HL-60 (cell line): ENCODE measurements around the gene IGLL5.

Source experiments
- DNase-seq, 2 experiments: peaks; one replicate each; pipeline ENCODE4 v3.0.0-alpha.2; 2010 to 2020; ENCODE audit warnings: low read depth in 1 of 2, low spot score in 1 of 2
- H3K27ac ChIP-seq: fragments of 250-450 bp; sonication (Bioruptor Pico); replicated peaks from 2 replicates; pipeline ENCODE4 v1.5.1; 2020; ENCODE audit warnings: mild to moderate bottlenecking, moderate library complexity
- H3K27me3 ChIP-seq: fragments of 250-450 bp; sonication (Bioruptor Pico); 2 replicates; pipeline ENCODE4 v1.5.1; 2021; ENCODE audit warnings: mild to moderate bottlenecking, moderate library complexity; ENCODE audit not compliant: insufficient read depth, poor library complexity, severe bottlenecking
- H3K4me3 ChIP-seq: replicated peaks from 2 replicates; pipeline ENCODE4 v1.5.1; 2011; ENCODE audit warnings: mild to moderate bottlenecking, control low read depth, low read length; ENCODE audit not compliant: insufficient read depth
- CTCF ChIP-seq: IDR thresholded peaks from one replicate; pipeline ENCODE4 v1.5.1; 2011; ENCODE audit warnings: low read length, control low read depth, inconsistent platforms; ENCODE audit not compliant: insufficient read depth
- GABPA ChIP-seq: IDR thresholded peaks from 2 replicates; pipeline ENCODE4 v1.6.1; 2012; ENCODE audit warnings: low read depth
- POLR2AphosphoS5 ChIP-seq: IDR thresholded peaks from 2 replicates; pipeline ENCODE4 v1.6.1; 2012; ENCODE audit warnings: low read depth
- SPI1 ChIP-seq: IDR thresholded peaks from 2 replicates; pipeline ENCODE4 v1.6.1; 2012; ENCODE audit warnings: low read depth, mild to moderate bottlenecking, borderline replicate concordance
- TF ChIP-seq, protein P1 (sequence below): IDR thresholded peaks from 2 replicates; pipeline ENCODE4 v1.6.1; 2012; ENCODE audit warnings: low read depth; ENCODE audit not compliant: insufficient replicate concordance

IGLL5 gene

GRCh38 chr22:22923930-22924329 is 36.3 kb downstream of the IGLL5 start:
- no peak for TF ChIP-seq POLR2AphosphoS5
- no peak for TF ChIP-seq SPI1
- no peak for TF ChIP-seq CTCF
- DNase-seq = no peak
- Histone ChIP-seq H3K4me3 (no peak overlapping the region), H3K27me3 (no peaks in the 10 kb centered on the region), H3K27ac (no peak overlapping the region)

DNA sequence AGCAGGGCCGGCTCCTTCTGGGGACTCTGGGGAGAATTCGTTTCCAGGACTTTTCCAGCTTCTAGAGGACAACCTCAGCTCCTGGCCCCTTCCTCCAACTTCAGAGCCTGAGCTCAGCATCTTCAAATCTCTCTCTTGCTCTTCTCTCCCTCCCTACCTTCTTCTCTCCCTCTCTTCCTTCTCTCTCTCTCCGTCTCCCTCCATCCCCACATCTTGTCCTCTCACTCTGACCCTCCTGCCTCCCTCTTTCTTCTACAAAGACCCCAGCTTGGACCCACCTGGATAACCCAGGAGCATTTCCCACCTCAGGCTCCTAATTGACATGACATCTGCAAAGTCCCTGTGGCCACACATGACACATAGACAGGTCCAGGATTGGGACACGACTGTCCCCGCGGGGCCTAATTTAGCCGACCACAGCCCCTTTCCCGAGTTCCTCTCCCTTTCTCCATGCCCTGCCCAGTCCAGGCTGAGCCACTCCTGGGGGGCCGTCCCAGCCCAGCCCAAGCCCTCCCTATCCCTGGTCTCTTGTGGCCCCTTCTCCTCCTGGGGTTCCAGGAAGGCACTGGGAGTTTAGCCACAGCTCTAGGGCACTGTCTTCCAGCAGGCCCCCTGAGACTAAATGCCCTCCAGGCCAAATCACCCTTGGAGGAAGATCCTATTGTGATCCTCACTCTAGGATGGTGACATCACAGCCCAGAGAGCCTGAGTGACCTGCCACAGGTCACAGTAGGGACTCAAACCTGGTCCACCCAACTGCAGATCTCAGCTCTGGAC is 36.9 kb downstream of the IGLL5 start:
- H3K27me3 ChIP-seq = no peaks in the 10 kb centered on the region
- no peak for TF ChIP-seq GABPA
- no peak for TF ChIP-seq POLR2AphosphoS5
- no peak for TF ChIP-seq SPI1
- TF ChIP-seq, protein P1, sequence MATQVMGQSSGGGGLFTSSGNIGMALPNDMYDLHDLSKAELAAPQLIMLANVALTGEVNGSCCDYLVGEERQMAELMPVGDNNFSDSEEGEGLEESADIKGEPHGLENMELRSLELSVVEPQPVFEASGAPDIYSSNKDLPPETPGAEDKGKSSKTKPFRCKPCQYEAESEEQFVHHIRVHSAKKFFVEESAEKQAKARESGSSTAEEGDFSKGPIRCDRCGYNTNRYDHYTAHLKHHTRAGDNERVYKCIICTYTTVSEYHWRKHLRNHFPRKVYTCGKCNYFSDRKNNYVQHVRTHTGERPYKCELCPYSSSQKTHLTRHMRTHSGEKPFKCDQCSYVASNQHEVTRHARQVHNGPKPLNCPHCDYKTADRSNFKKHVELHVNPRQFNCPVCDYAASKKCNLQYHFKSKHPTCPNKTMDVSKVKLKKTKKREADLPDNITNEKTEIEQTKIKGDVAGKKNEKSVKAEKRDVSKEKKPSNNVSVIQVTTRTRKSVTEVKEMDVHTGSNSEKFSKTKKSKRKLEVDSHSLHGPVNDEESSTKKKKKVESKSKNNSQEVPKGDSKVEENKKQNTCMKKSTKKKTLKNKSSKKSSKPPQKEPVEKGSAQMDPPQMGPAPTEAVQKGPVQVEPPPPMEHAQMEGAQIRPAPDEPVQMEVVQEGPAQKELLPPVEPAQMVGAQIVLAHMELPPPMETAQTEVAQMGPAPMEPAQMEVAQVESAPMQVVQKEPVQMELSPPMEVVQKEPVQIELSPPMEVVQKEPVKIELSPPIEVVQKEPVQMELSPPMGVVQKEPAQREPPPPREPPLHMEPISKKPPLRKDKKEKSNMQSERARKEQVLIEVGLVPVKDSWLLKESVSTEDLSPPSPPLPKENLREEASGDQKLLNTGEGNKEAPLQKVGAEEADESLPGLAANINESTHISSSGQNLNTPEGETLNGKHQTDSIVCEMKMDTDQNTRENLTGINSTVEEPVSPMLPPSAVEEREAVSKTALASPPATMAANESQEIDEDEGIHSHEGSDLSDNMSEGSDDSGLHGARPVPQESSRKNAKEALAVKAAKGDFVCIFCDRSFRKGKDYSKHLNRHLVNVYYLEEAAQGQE = no peak
- no peak for DNase-seq
- no peak overlapping the region for H3K27ac ChIP-seq
- H3K4me3 ChIP-seq = no peak overlapping the region

DNA sequence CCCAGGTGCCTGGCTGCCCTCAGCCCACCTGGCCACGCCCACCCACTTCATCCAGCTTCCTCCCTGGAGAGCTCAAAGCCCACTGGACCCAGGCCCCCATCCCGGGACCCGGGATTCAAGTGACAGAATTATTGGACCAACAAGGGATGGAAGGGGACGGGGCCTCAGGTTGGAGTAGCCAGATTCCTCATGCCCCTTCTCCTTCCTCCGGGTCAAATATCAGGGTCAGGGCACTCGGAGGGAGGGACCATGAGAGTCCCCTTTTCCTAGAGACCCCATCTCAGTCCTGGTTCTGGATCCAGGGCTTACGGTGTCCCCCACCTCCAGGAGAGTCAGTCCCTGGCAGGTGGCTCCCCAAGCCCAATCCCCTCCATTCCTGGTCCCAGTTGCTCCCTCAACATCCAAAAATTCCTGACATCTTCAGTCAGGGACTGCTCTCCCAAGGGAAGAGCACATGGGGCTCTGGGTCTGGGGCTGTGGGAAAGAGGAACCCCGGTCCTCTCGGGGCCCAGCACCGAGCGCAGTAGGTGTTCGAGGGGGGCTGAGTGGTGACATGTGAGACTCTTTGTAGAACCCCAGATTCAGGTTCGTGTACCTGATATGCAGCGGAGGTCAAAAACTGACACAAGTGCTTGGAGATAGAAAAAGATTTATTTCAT is 37.7 kb downstream of the IGLL5 start:
- no peak for TF ChIP-seq CTCF
- no peaks in the 10 kb centered on the region for H3K27me3 ChIP-seq

GRCh38 chr22:22925805-22926369 is 38.3 kb downstream of the IGLL5 start:
- no peaks in the 10 kb centered on the region for H3K27me3 ChIP-seq

More for the DNA sequence above, 37.7 kb downstream of the IGLL5 start:
- no peak for DNase-seq
- Histone ChIP-seq H3K4me3 (no peak overlapping the region), H3K27ac (no peak overlapping the region)

More at GRCh38 chr22:22925805-22926369, 38.3 kb downstream of the IGLL5 start:
- no peak overlapping the region for H3K27ac ChIP-seq
- no peak overlapping the region for H3K4me3 ChIP-seq
- DNase-seq = no peak
- TF ChIP-seq GABPA = no peak
- TF ChIP-seq SPI1 = no peak
- TF ChIP-seq POLR2AphosphoS5 = no peak
- TF ChIP-seq, protein P1 = no peak
- no peak for TF ChIP-seq CTCF
